ENCODE measurements around the gene ABCB10. TPM values are rescaled to one million over a fixed set of nuclear protein-coding genes. Genes with fewer than 3 reads are reported as not detected.
A peak's percentile ranks its signal among the peaks of the same experiment; 100 is the strongest.

ABCB10 gene
- total RNA-seq: 10 to 100 TPM in 3 of 4 donors, 1 to 10 TPM in 1; 9.8 to 20.8 (median 17.5) TPM
- 10 to 100 TPM in 1 of 3 donors, 1 to 10 TPM in 2; 6.9 to 10.8 (median 9.0) TPM for polyA plus RNA-seq
- long read RNA-seq, donor 1, transcript ABCB10-201 (13 exons, 3,857 nt): major isoform, 28 of 34 reads
- long read RNA-seq, donor 1, partial matches to known transcripts: 1 of 34 reads
- long read RNA-seq, donor 1, other reads (novel, unspliced or antisense): 5 of 34 reads
- long read RNA-seq, donor 2, transcript ABCB10-201 (13 exons, 3,857 nt): major isoform, 29 of 51 reads
- long read RNA-seq, donor 2, partial matches to known transcripts: 8 of 51 reads
- long read RNA-seq, donor 2, other reads (novel, unspliced or antisense): 14 of 51 reads

- ATAC-seq: peak; percentile 90 to 95 (median 94)
- intact Hi-C loops (cut with DNase I): loop anchor here (1.0 to 2.0 kb wide), 2 partner anchors 67 to 68 kb away; partner anchors contain the start of genes TAF5L (in 1 of the 2) and URB2 (in 1 of the 2)
- Histone ChIP-seq H3K9me3 (no peaks in the 10 kb centered on the region), H3K4me1 (peaks cover 33% of the 10 kb centered on the region), H3K36me3 (ENCODE audit: insufficient read depth in 1 of 2, low read depth in 1 of 2) (no peaks in the 10 kb centered on the region), H3K27ac (peak within 1 kb of the TSS; percentile 92), H3K4me3 (peak within 1 kb of the TSS; percentile 94), H3K27me3 (ENCODE audit: insufficient read depth in 3 of 3, low read length in 2 of 3) (no peaks in the 10 kb centered on the region)
- TF ChIP-seq CTCF (IDR thresholded peaks at IDR 0.05): peak; percentile 75
- DNase-seq: peak; percentile 96 to 98
- 0% methylated on average over 72 to 109 of the region's 109 CpGs for WGBS, 3 donors
These were observed at the start of gene ABCB10 for GRCh38 chr1:229558460-229559335. Gene ABCB10, minus strand, starts transcription at chr1:229558707. Its CDS starts 55 bp downstream, at chr1:229558652.

GRCh38 chr1:229607370-229607769, 48.9 kb upstream of the ABCB10 start:
- TF ChIP-seq CTCF (IDR thresholded peaks at IDR 0.05): no peak
- Histone ChIP-seq H3K9me3 (no peaks in the 10 kb centered on the region), H3K27ac (no peak overlapping the region), H3K27me3 (ENCODE audit: insufficient read depth in 3 of 3, low read length in 2 of 3) (no peaks in the 10 kb centered on the region), H3K4me1 (no peaks in the 10 kb centered on the region), H3K36me3 (ENCODE audit: insufficient read depth in 1 of 2, low read depth in 1 of 2) (peaks cover 13 to 98% of the 10 kb centered on the region in 2 donors), H3K4me3 (no peak overlapping the region)
- intact Hi-C loops (cut with DNase I): no loop called here
- ATAC-seq: no peak
- no peak for DNase-seq
- WGBS, 3 donors: 80 to 91% (median 88%) methylated on average over 2 of the region's 2 CpGs

- Histone ChIP-seq H3K9me3 (no peaks in the 10 kb centered on the region), H3K36me3 (ENCODE audit: insufficient read depth in 1 of 2, low read depth in 1 of 2) (peaks cover 5 to 88% of the 10 kb centered on the region in 2 donors), H3K4me3 (no peak overlapping the region), H3K4me1 (peaks cover 5% of the 10 kb centered on the region), H3K27ac (no peak overlapping the region), H3K27me3 (ENCODE audit: insufficient read depth in 3 of 3, low read length in 2 of 3) (no peaks in the 10 kb centered on the region)
- 87 to 90% (median 87%) methylated on average over 7 of the region's 7 CpGs for WGBS, 3 donors
- ATAC-seq (no peak), DNase-seq (no peak)
- TF ChIP-seq CTCF (IDR thresholded peaks at IDR 0.05): no peak
- intact Hi-C loops (cut with DNase I): no loop called here
These were observed 45.0 kb upstream of the ABCB10 start for GRCh38 chr1:229603371-229604005.

GRCh38 chr1:229600229-229600628, 41.7 kb upstream of the ABCB10 start:
- intact Hi-C loops (cut with DNase I): no loop called here
- TF ChIP-seq CTCF (IDR thresholded peaks at IDR 0.05): no peak
- peaks cover 5 to 55% of the 10 kb centered on the region in 2 donors for H3K36me3 ChIP-seq (ENCODE audit: insufficient read depth in 1 of 2, low read depth in 1 of 2)
- 90 to 92% (median 92%) methylated on average over 5 of the region's 5 CpGs for WGBS, 3 donors
- no peak for DNase-seq
- H3K27me3 ChIP-seq (ENCODE audit: insufficient read depth in 3 of 3, low read length in 2 of 3): no peaks in the 10 kb centered on the region
- ATAC-seq: no peak
- no peak overlapping the region for H3K27ac ChIP-seq
- no peaks in the 10 kb centered on the region for H3K9me3 ChIP-seq
- no peak overlapping the region for H3K4me3 ChIP-seq
- H3K4me1 ChIP-seq: peaks cover 24% of the 10 kb centered on the region
